HG02763 (cell line): ENCODE data around the gene DDR1.

Experiments used
- ATAC-seq: cut with Tn5 transposase; IDR thresholded peaks from one replicate; pipeline ENCODE4 v1.9.1; 2021; ENCODE audit warnings: mild to moderate bottlenecking, moderate library complexity; ENCODE audit not compliant: unreplicated experiment

DDR1 gene

GRCh38 chr6:30879684-30880427, 4.5 kb upstream of the DDR1 start:
- ATAC-seq, result no peak

- ATAC-seq, result no peak
Observed at GRCh38 chr6:30880698-30881252, 3.5 kb upstream of the DDR1 start.

GRCh38 chr6:30881392-30882203, 2.7 kb upstream of the DDR1 start:
- ATAC-seq, result no peak

GRCh38 chr6:30882204-30882758, 2.0 kb upstream of the DDR1 start:
- ATAC-seq, result no peak

GRCh38 chr6:30882759-30883684, 1.3 kb upstream of the DDR1 start:
- ATAC-seq, result no peak

- ATAC-seq, result no peak
Observed at GRCh38 chr6:30884521-30885480, 482 bp downstream of the DDR1 start.

- ATAC-seq, result no peak
Observed at GRCh38 chr6:30885481-30885998, 1.2 kb downstream of the DDR1 start.

- ATAC-seq, result no peak
Observed at GRCh38 chr6:30885999-30886896, 1.9 kb downstream of the DDR1 start.

- no peak for ATAC-seq
Observed at GRCh38 chr6:30886897-30887255, 2.6 kb downstream of the DDR1 start.

- ATAC-seq, result no peak
Observed at GRCh38 chr6:30887901-30888815, 3.8 kb downstream of the DDR1 start.

- no peak for ATAC-seq
Observed at GRCh38 chr6:30888816-30889495, 4.6 kb downstream of the DDR1 start.

- ATAC-seq, result no peak
Observed at GRCh38 chr6:30889496-30889885, 5.2 kb downstream of the DDR1 start.

GRCh38 chr6:30889921-30890645, 5.8 kb downstream of the DDR1 start:
- no peak for ATAC-seq

- no peak for ATAC-seq
Observed at GRCh38 chr6:30890646-30891449, 6.5 kb downstream of the DDR1 start.

- ATAC-seq, result no peak
Observed at GRCh38 chr6:30891450-30891723, 7.1 kb downstream of the DDR1 start.
